H1 (cell line): ENCODE data around the gene OPCML. TPM values are rescaled to one million over a fixed set of nuclear protein-coding genes. Genes with fewer than 3 reads are reported as not detected.

ENCODE experiments used
- BRCA1 ChIP-seq: IDR thresholded peaks from 2 replicates; pipeline ENCODE4 v1.6.1; 2012; ENCODE audit warnings: low read depth, low read length, improper control_type of control experiment
- CTCF ChIP-seq, 3 experiments: IDR thresholded peaks; 1 replicate in 2 of 3; 2 replicates in 1 of 3; pipeline versions ENCODE4 v1.5.1 to v1.6.1; 2011; ENCODE audit warnings: low read length in 3 of 3, mild to moderate bottlenecking in 3 of 3, inconsistent platforms in 2 of 3, low read depth in 1 of 3, moderate library complexity in 1 of 3; ENCODE audit not compliant: insufficient read depth in 1 of 3; ENCODE audit errors: control extremely low read depth in 1 of 3
- JUN ChIP-seq: IDR thresholded peaks from 2 replicates; pipeline ENCODE4 v1.6.1; 2011; ENCODE audit warnings: low read depth, mild to moderate bottlenecking, improper control_type of control experiment, low read length
- MAFK ChIP-seq: IDR thresholded peaks from 2 replicates; pipeline ENCODE4 v1.6.1; 2012; ENCODE audit warnings: low read depth, mild to moderate bottlenecking, improper control_type of control experiment, low read length
- POU5F1 ChIP-seq: IDR thresholded peaks from 2 replicates; pipeline ENCODE4 v1.6.1; 2011; ENCODE audit warnings: low read depth, mild to moderate bottlenecking, low read length, moderate library complexity
- USF2 ChIP-seq: IDR thresholded peaks from 2 replicates; pipeline ENCODE4 v1.6.1; 2011; ENCODE audit warnings: low read length, improper control_type of control experiment
- polyA plus RNA-seq, 7 experiments: library from polyadenylated mRNA; depleted of rRNA in 3 of 7; stranded (reverse) in 5 of 7; unstranded in 2 of 7; fragments of >200 nt in 5 of 7; fragments of 200-250 nt in 2 of 7; gene quantifications; 1 replicate in 5 of 7; 2 replicates in 1 of 7; 4 replicates in 1 of 7; pipeline versions ENCODE4 v1.2.1 to v1.2.3, GENCODE V29; 2011 to 2013; ENCODE audit warnings: missing spikeins in 2 of 7, mixed read lengths in 2 of 7
- total RNA-seq: library from RNA; stranded (reverse); fragmentation: NEBNext Ultra II Directional; extraction: Animal tissue kit (Norgen Biotek cat#: 25700); gene quantifications from 2 replicates; pipeline ENCODE4 v1.2.1, GENCODE V29; 2021

Gene OPCML
- total and polyA plus RNA-seq, 2 of the 8 experiments (the other 6 are each of a cell fraction or from before 2014, with no cell fraction given): 2.3 to 3.1 TPM

- TF ChIP-seq CTCF (IDR thresholded peaks at IDR 0.05; ENCODE audit: control extremely low read depth in 1 of 3, insufficient read depth in 1 of 3, low read depth in 1 of 3, low read length in 3 of 3): no peak
- TF ChIP-seq USF2: no peak
- TF ChIP-seq MAFK: no peak
- no peak for TF ChIP-seq BRCA1
- TF ChIP-seq JUN: no peak
- no peak for TF ChIP-seq POU5F1
- TF ChIP-seq, all 59 proteins: peak for 0
Measured at GRCh38 chr11:132804258-132804657, 728.0 kb downstream of the OPCML start (continued).
